HUDEP-2 (cell line): ENCODE measurements around the gene GBP2.
"Not testable (repeated sequence)": the region's sequence is repeated elsewhere in the genome, so short reads cannot be mapped to it uniquely, and the experiment has no call there.

ENCODE experiments used
- DNase-seq, 76 experiments: peaks; one replicate each; lab custom pipeline; 2025; ENCODE audit not compliant: unreplicated experiment in 76 of 76; lab: John Stamatoyannopoulos, UW

GBP2 gene

GRCh38 chr1:89125913-89126580 is at the start of gene GBP2:
Gene GBP2, minus strand, starts transcription at chr1:89126114. Its CDS starts 4,148 bp downstream, at chr1:89121966.
- peak in 1 of 76 experiments; percentile 2 for DNase-seq

DNA sequence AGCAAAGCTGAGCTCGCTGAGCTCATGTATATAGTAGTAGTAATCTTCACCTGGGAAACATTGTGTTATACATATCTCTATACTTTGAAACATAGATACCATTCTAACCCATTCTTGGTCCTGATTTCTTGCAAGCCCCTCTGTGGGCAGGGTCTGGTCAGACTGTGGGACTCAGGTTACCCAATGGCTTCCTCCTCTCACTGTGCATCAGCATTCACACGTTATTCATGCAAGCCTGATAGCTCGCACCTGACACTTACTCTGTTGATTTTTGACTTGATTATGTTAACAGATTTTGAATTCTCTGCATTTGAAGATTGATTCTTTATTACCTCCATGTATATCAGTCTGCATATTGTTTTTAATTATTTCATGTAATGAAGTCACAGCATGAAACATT is 48.6 kb upstream of the GBP2 start:
- no peak for DNase-seq

- no peak for DNase-seq
Observed at GRCh38 chr1:89172468-89173143, 46.7 kb upstream of the GBP2 start.

- DNase-seq, result no peak
Observed at GRCh38 chr1:89171067-89171438, 45.1 kb upstream of the GBP2 start.

DNA sequence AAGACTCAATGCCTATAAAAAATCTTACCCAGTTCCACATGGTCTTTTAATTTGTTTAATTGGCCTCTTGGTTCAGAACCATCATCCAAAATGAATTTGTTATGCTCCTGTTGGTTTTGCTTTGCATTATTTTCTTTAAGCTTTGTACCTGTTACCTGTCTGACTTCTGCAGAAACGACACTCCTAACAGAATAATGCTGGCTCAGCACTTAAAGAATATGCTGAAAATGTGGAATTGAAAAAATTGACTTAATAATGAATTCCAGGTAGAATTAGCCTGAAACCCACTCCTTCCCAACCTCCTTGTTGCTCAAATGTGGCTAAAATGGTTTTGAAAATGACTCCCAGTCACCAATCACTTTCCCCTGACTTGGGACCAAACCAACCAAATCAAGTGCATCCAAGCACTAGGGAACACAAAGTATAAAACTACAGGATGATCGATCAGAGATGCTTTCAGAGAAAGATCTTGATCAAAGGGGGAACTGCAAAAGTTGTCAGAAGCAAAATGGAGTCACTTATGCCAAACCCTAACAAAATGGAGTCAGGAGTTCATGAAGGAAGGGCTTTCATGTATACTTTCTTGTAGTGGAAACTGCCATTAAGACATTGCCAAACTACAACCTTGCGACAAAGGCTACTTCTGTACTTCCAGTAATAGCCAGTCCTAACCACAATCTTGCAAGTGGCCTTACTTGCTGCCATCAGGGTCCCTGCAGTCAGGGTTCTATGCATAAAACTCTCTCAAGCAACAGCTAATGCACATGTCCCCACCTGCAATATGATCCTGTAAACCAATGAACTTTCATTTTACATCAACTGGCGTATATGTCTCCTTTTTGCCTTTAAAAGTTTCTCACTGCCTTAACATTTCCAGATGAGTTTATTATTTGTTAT is 44.5 kb upstream of the GBP2 start:
- DNase-seq, result no peak

GRCh38 chr1:89169166-89169565 is 43.3 kb upstream of the GBP2 start:
- no peak for DNase-seq

DNA sequence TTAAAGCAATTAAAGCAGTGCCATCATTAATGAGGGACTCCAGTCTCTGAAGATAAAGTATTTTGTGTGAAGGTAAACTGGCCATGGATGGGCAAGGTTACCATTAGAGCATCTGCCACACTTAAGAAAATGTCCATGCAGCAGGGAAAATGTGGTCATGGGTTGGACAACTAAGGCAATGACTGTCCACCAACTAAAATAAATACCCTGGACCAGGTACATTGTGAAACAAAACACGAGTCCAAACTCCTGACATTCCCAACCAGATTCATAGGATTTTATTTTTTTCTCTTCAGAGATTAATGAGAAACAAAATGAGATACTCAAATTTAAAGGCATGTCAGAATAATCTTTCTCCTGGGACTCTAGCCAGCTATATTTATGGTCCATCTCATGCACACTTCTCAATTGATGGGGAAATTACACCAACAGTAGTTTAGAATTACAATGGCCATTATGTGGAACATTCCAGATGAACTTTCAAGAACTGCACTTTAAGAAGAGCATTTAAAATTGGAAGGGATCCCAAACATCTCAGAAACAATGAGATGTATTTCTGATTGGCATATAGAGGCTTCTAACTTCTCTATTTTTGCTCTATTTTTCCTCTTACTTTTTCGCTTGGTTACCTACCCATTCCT is 41.8 kb upstream of the GBP2 start:
- no peak for DNase-seq

GRCh38 chr1:89166705-89167104 is 40.8 kb upstream of the GBP2 start:
- no peak for DNase-seq

DNA sequence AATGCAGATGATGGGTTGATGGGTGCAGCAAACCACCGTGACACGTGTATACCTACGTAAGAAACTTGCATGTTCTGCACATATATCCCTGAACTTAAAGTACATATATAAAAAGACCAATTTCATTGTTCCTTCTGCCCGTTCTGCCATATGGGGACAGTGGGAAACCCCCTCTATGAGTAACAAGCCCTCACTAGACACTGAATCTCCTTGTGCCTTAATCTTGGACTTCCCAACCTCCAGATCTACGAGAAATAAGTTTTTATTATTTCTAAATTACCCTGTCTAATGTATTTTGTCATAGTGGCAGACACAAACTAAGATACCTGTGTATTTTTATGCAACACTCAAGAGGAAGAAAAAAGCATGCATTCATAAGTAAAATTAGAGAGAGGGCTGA is 39.9 kb upstream of the GBP2 start:
- DNase-seq, result no peak

GRCh38 chr1:89151047-89151446 is 25.1 kb upstream of the GBP2 start:
- DNase-seq, result no peak

GRCh38 chr1:89149976-89150375 is 24.1 kb upstream of the GBP2 start:
- no peak for DNase-seq

GRCh38 chr1:89149229-89149628 is 23.3 kb upstream of the GBP2 start:
- DNase-seq, result peak in 2 of 76 experiments; percentile 4 to 9

DNA sequence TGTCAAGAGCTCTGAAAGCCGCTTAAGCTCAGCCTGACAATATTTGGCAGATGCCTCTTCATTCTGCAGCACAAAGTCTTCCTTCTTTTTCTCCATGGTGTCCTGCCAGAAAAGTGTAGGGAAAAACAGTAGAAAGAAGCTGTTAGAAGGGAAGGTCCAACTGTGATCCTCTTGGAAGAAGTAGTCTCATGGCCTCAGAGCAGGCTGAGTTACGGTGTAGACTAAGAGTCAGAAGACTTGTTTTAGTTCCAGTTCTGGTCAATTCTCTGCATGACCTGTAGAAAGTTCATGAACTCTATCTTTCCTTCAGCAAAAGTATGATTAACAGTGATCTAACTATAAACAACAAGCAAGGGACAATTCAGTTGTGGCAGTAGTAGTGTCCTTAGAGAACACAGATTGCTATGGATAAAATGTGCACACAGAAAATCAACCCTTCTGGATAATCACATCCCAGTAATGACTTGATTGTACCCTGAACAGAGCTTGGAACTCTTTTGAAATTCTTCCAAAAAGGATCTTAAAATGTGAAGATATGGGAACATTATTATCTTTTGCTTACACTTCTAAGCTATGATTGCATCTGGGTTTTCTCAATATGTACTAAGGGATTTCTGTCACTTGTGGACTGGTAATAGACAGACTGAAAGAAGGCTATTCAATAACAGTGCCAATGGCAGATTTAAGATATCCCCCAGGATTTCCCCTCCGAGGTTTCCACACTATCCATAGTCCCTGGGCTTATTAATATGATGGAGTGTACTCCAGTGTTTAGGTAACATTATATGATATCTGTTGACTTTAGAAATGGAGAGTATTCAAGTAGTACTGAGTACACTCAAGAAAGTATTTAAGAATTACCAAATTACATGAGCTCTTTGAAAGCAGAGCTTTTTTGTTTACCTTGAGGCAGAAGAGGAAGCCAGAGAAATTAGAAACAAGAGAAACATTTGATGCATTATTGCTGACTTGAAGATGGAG is 22.1 kb upstream of the GBP2 start:
- DNase-seq, result no peak

GRCh38 chr1:89146721-89147120 is 20.8 kb upstream of the GBP2 start:
- no peak for DNase-seq

DNA sequence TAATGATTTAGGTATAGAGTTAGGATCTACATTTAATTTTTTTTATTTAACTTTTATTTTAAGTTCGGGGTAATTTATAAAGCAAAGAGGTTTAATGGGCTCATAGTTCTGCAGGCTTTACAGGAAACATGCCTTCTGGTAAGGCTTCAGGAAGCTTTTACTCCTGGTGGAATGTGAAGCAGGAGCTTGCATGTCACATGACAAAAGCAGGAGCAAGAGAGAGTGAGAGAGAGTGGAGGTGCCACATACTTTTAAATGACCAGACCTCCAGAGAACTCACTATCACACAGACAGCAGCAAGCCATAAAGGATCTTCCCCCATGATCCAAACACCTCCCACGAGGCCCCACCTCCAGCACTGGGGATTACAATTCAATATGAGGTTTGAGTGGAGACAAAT is 17.6 kb upstream of the GBP2 start:
- DNase-seq, result no peak

DNA sequence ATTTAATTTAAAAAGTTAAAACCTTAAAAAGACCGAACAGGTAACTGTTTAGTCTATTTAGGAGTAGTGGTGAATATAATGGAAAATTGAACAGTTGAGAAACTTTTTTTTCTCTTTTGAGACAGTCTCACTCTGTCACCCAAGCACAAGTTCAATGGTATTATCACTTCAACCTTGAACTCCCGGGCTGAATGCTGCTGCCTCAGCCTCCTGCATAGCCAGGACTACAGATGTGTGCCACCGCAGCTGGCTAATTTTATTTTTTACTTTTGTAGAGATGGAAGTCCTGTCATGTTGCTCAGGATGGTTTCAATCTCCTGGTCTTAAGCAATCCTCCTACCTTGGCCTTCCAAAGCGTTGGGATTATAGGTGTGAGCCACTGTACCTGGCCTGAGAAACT is 16.2 kb upstream of the GBP2 start:
- no peak for DNase-seq

- DNase-seq, result no peak
Observed at GRCh38 chr1:89133747-89134146, 7.8 kb upstream of the GBP2 start.

DNA sequence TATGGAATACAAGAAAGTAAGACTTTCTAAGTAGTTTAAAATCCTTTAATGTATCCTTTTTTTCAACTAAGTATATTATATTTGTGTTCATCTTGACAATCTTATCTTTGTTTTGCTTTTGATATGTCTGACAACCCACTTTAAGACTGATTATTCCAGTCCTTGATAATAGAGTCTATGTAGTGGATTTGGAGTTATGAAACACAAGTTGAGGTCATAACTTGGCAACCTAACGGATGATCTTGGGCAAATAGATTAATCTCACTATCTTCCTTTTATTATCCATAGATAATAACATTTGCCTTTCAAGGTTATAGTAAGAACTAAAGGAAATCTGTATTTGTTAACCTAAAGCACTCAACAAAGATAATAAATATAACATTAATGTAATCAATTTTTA is 4.8 kb upstream of the GBP2 start:
- DNase-seq, result no peak

- DNase-seq, result no peak
Observed at GRCh38 chr1:89129911-89130310, 4.0 kb upstream of the GBP2 start.

DNA sequence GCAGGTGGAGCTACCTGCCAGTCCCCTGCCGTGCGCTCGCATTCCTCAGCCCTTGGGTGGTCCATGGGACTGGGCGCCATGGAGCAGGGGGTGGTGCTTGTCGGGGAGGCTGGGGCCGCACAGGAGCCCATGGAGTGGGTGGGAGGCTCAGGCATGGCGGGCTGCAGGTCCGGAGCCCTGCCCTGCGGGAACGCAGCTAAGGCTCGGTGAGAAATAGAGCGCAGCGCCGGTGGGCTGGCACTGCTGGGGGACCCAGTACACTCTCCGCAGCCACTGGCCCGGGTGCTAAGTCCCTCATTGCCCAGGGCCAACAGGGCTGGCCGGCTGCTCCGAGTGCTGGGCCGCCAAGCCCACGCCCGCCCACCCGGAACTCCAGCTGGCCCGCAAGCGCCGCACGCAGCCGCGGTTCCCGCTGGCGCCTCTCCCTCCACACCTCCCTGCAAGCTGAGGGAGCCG is 2.1 kb upstream of the GBP2 start:
- not testable (repeated sequence) for DNase-seq
